SK-N-DZ (cell line): ENCODE measurements around the gene TMEM123. TPM values are rescaled to one million over a fixed set of nuclear protein-coding genes. Genes with fewer than 3 reads are reported as not detected.
A peak's percentile ranks its signal among the peaks of the same experiment; 100 is the strongest.

Source experiments
- DNase-seq: peaks from one replicate; pipeline ENCODE4 v3.0.0-alpha.2; 2015; ENCODE audit warnings: low spot score
- polyA plus RNA-seq, 2 experiments: library from polyadenylated mRNA; depleted of rRNA; stranded (reverse); fragments of >200 nt; gene quantifications; 2 replicates each; pipeline ENCODE4 v1.2.3, GENCODE V29; 2014

Gene TMEM123, protein sequence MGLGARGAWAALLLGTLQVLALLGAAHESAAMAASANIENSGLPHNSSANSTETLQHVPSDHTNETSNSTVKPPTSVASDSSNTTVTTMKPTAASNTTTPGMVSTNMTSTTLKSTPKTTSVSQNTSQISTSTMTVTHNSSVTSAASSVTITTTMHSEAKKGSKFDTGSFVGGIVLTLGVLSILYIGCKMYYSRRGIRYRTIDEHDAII
- 48.5 and 50.1 TPM in 2 replicates for polyA plus RNA-seq (2014; cell fraction: cytosol; rRNA removed)
- polyA plus RNA-seq (2014; cell fraction: nucleus; rRNA removed): 22.0 and 22.5 TPM in 2 replicates

DNA sequence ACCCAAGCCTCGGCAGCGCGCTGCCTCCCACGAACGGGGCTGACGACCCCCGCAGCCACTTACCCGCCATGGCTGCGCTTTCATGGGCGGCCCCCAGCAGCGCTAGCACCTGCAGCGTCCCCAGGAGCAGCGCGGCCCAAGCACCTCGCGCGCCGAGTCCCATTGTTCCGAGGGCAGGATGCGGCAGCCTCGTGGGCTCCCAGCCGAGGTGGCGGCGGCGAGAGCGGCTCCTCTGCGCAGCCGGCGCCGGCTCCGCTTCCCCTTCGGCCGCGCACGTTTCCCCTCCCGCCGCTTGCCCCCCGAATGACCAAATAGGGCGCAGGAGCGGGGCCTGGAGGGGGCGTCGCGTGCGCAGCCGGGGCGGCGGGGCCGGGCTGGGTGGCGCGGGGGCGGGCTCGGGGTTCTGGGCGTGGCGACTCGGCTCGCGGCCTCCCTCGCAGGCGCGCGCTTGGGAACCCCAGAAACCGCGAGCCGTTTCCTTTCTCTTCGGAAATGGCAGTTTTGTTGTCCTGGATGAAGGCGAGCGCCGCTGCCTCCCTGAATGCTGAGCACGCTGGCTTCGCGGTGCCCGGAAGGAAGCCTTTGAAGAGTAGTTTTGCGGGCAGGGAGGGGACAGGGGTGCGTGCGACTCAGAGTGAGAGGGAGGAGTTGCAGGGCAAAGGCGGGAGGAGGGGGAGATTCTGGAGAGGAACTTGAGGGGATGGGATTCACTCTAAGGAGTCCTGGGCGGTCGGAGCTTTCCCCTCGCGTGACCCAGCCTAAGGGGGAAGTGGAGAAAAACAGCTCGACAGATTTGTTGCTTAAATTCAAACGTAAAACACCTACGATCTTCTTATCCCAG is at the start of gene TMEM123:
Gene TMEM123, minus strand, starts transcription at position 305 of the 841 bp plus-strand sequence. Its CDS starts 142 bp downstream, at position 163.
- DNase-seq: peak; percentile 45

DNA sequence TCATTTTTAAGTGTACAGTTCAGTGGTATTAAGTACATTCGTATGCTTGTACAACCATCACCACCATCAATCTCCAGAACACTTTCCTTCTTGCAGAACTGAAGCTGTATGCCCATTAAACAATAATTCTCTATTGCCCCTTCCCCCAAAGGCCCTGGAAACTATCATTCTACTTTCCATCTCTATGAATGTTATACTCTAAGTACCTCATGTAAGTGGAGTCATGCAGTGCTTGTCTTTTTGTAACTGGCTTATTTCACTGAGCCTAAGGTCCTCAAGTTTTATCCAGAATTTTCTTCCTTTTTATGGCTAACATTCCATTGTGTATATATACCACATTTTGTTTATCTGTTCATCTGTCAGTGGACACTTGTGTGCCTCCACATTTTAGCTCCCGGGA is 48.3 kb upstream of the TMEM123 start:
- DNase-seq: no peak

DNA sequence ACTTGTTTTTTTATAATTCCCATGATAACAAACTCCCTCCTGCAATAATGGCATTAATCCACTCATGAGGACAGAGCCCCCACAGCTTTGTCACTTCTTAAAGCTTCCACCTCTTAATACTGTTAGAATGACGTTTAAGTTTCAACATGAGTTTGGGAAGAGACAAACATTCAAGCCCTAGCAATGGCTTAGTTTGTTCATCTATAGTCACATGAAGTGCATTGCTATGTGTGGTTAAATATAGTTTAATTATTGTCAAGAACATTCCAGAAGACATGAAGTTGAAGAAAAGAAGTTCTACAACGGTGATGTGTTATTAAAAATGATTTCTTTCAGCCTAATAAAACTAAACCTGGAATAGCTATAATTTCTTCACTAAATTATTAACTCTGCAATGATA is 47.4 kb upstream of the TMEM123 start:
- no peak for DNase-seq

DNA sequence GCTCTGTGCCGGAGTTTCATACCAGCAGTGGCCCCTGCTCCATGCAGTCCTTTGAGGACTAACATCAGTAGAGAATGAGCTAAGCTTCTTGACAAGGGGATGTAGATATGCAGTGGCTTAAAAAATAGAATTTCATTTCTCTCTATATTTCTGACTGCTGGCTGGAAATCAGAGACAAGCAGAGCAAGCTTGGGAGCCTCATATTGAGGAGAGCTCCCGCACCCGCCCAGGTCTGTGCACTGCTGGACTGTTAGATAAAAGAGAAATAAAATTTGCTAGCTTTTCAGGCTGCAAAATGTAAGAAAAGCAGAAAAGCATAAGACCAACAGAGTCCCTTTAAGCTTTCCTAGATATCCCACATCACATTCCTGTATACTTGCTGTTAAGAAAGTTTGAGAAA is 46.6 kb upstream of the TMEM123 start:
- no peak for DNase-seq

DNA sequence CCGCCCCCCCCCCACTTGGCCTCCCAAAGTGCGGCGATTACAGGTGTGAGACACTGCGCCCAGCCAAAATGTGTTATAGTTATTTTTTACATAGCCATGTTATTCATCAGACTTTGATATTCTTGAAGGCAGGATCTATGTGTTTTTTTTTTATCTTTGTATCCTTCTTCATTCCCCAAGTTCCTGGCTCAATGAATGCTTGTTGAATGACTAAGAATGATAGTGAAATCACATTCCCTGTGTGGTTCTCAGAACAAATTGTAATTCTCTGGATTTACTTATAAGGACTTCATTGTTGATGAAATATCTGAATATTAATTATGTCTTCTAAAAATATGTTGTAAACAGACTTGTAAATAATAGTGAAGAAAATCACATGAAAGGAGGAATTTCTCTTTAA is 44.5 kb upstream of the TMEM123 start:
- DNase-seq: no peak

DNA sequence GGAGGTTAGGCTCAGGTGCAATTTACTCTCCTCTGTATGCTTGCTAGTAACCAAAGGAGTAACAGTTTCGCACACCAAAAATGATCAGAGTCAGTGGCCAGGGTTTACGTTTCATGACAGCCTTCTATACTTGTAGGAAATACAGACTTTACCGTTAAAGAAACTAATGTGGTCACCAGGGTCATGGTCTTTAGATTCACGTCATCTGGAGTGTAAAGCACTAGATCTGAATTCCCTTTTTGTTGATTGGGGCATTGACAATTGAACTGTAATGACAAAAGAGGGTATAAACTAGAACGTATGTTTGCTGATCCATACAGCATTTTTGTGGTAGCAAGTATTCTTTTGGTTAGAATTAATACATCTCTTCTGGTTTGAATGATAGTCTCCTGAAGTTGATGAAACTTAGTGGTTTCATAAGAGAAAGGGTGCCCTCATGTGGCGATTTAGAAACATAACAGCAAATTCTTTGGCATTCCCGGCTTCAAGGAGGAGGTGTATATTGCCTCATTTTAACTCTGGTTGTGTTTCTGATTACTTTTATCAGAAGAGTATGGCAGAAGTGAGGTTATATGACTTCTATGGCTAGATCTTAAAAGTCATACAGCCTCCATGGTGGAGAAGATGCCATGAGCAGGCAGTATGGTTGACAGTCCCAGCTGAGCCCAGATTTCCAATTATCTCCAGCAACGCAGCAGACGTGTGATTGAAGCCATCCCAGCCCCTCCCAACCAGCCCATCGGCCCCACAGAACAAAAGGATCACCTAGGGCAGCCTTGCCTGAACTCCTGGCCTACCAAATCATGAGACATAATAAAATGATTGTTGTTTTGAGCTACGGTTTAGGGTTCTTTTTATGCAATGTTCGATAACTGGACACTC is 42.8 kb upstream of the TMEM123 start:
- peak; percentile 54 for DNase-seq

DNA sequence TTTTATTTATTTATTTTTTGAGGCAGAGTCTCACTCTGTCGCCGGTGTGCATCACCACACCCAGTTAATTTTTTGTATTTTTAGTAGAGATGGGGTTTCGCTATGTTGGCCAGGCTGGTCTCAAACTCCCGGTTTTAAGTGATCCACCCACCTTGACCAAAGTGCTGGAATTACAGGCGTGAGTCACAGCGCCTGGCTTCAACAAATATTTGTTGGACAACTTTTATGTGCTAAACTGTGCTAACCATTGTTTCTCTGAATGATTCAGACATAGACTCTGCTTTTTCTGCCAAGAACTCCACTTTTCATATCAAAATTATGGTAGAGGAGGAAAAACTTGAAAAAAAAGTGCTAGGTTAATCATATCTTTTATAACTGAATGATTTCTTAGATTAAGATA is 41.7 kb upstream of the TMEM123 start:
- no peak for DNase-seq

DNA sequence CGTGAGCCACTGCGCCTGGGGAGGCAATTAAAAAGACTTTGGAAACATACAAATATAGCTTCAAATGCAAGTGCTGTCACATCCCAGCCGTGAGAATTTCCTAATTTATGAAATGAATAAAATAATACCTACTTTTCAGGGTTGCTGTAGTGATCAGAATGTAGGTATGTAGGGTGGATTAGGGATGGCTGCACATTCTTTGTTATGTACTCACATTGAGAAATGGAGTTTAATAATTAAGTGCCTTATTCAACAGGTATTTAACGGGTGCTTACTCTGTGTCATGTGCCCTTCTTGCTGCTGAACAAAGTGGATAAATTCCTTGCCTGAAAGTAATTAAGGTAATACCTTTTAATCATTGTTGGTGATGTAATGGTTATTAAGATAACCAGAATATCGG is 41.0 kb upstream of the TMEM123 start:
- no peak for DNase-seq

DNA sequence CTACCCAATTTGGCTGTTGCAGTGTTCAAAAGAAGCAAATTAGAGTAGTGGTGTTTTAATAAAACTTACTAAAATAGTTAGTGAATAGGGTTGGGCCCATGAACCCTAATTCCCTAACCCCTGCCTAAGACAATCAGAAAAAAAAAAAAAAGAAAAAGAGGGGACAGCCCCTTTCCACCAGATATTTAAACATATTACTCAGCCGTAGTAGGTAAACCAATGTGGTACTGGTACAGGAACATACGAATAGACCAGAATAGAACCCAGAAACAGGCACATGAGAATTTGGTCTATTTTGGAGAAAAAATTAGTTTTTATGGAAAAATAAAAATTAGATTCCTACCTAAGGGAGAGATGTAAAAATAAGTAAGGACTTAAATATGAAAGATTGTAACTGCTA is 39.4 kb upstream of the TMEM123 start:
- DNase-seq: no peak

DNA sequence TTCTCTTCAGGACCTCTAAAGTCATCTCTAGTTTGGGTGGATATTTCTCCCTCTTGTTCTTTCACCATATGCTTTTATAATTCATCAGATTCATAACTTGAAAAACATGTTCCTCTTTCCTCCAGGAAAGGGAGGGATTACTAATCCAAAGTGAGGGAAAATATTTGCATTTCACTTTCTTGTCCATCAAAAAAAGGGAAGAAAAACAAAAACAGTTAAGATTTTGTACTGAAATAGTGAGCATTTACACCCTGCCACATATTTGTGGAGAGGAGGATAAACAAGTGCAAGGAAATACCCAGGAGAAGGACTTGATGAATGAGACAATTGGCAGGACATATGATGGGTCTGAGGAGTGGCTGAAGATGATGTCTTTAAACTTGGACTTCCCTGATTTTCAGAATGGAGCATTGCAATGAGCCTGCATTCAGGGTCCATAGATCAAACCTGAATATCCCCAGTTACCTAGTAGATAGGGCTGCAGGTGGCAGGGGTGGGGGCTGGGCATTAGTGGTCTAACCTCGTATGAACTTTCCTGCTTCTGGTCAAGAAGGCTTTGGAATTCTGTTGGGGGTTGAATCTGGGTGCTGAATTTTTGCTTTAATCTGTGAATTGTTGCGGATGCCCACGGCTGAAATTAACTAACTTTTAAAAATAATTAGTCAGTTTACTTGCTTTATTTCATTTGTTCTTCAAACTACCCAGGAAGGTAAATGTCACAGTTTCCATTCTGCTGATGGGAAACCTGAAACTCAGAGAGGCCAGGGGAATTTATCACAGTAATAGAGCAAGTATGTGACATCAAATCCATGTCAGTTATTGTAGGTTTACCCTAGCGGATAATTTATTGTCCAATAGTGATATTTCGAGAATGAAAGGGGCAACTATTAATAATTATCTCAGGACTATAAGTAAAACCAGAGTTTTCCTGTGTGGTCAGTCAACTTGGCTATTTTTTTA is 36.9 kb upstream of the TMEM123 start:
- no peak for DNase-seq

DNA sequence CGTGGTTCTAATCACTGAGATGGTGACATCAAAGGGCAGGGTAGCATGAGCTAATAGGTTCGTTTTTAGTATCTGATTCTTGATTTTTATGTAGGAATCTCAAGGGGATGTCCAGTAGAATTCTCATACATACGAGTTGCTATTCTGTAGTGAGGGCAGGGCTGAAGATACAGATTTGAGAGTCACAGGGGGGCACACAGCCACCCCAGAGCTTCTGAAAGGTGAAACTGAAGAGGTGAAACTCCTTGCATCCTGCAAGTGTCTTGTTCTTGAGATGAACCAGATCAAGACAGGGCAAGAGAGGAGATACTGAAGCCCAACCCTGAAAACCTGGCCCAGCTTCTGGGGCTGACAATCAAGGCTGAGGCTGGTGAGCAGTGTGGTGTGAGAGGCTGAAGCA is 35.6 kb upstream of the TMEM123 start:
- DNase-seq: no peak

DNA sequence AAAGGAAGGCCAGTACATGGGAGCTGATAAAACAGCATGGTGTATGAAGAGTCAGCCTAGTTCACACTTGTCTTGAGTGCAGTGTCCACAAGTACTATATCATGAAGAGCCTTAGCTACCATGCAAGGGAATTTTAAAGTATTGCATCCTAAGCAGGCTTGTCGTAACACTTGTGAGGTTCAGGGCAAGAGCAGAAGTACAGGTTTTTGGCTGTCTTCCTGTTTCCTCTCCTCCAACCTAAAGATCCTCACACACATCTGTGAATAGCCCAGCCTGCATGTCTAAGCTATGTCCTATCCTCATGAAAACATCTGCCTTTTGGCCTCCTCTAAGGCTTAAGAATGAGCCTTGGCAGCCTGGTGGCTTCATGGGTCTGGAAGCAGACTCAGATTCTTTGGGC is 34.6 kb upstream of the TMEM123 start:
- DNase-seq: no peak

DNA sequence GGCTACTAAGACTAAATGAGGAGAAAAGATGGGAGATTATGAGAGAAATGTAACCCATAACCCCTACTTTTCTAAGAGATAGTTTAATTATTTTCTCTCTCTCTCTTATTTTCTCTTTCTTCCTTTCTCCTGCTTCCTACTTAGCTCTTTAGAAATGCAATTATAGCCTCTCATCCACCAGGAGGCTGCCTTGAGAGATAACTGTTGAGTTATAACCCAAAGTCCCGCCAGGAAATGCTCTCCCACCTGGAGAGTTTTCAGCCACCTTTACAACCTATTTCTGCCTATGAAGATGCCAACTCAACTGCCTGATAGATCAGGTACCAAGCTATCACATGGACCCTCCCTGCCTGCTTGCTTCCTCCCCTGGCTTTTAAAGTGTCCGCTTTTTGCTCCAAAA is 34.0 kb upstream of the TMEM123 start:
- DNase-seq: no peak

DNA sequence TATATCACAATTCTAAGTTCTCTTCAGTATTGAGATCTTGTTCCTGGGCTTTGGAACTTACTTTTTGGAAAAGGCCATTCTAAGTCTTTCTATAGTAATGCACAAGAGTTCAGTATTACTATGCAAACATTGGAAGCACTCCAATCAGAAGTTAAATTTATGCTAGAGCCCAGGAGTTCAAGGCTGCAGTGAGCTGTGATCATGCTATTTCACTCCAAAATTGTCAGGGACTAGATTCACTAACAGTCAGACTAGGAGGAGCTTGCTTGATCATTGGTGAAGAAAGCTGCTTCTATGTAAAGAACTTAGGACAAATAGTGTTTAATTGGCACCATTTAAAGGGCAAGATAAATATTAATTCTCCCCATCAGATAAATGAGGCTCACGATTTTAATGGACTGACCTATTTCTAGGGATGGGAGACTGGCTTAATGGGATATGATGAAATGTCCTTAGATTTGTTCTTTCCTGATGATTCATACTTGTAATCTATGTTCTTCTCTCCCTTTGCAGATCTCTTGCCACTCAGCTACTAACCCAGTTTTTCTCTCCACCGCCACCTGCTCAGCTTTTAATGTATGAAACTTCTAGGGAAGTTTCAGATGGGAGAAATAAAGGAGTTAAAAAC is 32.6 kb upstream of the TMEM123 start:
- no peak for DNase-seq

DNA sequence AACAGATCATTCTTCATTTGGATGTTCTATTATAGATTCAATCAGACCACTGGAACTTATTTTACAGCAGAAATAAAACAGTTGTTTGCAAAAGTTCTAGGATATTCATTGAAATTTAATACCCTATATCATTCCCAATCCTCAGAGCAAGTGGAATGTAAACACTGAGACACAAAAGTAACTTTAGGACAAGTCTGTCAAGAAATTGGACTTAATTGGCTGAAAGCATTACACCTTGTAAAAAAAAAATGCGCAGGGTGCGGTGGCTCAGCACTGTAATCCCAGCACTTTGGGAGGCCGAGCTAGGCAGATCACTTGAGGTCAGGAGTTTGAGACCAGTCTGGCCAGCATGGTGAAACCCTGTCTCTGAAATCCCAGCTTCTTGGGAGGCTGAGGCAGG is 29.9 kb upstream of the TMEM123 start:
- no peak for DNase-seq

DNA sequence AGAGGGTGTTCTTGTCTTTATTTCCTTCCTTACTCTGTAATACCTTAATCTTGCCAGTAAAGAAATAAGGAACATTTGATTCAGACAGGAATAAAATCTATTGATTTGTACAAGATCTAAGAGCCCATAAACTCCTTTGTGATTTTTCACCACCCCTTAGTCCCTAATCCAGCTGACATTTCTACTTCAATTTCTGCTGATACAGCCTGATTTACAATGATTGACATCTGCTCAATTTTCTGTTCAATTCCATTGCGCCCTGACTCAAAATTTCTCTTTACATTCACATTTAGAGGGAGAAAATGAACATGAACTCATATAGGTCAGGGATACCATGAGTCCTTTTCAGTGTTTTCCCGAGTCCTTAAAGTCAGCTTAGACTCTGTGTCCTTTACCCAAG is 27.2 kb upstream of the TMEM123 start:
- no peak for DNase-seq

DNA sequence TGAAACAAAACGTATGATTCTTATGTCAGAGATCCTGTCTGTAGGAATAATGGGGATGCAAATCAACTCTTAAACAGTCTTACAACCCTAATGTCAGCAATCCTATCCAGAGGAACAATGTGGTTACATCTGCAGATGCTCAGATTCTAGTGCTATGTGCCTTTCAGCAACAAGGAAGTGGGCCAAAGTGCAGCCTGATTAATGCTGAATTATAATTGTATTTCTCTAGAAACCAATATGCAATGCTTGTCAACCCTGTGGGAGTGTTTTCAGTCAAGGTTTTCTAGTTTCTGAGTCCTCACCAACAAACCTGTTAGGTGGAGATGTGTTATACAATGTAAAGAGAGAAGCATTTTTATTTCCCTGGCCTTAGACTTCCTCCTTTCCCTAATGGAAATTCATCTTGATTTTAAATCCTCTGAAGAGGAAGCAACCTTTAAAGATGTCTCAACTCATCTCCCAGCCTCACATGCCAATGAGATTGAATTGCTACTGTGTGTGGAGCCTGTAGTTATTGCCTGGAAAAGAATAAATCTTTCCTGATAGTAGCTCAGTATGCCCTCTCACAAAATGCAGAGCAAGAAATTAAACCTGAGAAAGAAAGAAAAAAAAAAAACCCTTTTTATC is 26.2 kb upstream of the TMEM123 start:
- no peak for DNase-seq

DNA sequence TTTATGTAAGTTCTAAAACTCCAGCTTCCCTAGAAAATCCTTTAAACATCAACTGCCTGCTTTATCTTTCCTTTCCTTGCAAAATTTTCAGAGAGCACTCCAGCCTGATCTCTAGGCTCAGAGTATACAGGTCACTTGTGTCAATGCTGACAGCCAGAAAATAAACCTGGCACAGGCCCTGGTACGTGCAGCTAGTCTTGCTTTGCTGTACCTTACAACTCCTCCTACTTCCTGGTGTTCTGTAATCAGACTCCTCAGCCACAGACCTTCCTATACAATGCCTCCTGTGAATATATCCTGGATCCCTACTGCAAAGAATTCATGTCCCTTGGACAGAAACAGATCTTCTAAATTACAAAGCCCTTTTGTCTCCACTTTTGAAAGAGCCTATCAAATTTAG is 24.2 kb upstream of the TMEM123 start:
- DNase-seq: no peak

DNA sequence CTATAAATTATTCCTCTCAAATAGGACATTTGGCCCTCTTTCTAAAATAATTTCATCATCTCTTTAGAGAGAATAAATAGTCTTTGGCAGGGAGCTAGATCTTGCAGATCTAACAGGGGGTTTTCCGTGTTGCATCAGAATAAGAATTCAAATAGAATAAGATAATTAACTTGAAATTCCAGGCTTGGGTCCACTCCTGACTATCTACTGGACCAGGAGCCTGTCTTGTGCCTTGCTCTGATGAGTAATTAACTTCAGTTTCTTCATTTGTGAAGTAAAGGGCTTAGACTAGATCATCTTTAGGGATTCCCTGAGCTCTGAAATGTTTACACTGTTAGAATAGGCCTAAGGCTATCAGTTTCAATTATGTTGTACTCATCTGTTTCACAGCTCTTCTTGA is 23.5 kb upstream of the TMEM123 start:
- DNase-seq: no peak

DNA sequence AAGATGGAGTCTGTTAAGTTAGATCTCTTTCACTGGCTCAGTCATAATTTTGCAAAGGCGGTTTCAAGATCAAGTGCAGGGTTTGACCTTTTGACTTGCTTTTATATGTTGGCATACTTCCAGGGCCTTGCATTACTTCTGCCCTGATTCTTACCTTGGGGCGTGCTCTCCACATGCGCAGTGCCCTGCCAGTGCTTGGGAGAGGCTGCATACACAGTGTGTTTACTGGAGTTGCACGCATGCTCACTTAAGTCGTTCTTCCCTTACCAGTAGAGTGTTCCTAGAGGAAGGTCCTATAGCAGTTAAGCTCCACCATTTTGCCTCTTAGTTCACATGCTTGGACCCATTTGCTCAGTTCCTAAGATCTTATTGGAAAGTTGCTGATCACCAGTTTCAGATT is 21.0 kb upstream of the TMEM123 start:
- no peak for DNase-seq
